HTERT RPE-1 (cell line): ENCODE results near the gene TNFRSF4.

ENCODE experiments used
- in situ Hi-C: fragments of 300-500 bp; cut with MboI; formaldehyde crosslinking; loops from 4 replicates; pipeline ENCODE4 v1.14.3; 2020; ENCODE audit warnings: low sequenced_read_pairs

The TNFRSF4 gene

GRCh38 chr1:1171161-1171545 lies 42.8 kb downstream of the TNFRSF4 start:
- in situ Hi-C loops = no loop called here

- in situ Hi-C loops = no loop called here
Measured at GRCh38 chr1:1170215-1171091, 43.5 kb downstream of the TNFRSF4 start.

GRCh38 chr1:1169429-1170214 lies 44.3 kb downstream of the TNFRSF4 start:
- in situ Hi-C loops = no loop called here

- in situ Hi-C loops = no loop called here
Measured at GRCh38 chr1:1168451-1169411, 45.2 kb downstream of the TNFRSF4 start.

GRCh38 chr1:1167841-1168450 lies 46.0 kb downstream of the TNFRSF4 start:
- in situ Hi-C loops = no loop called here

GRCh38 chr1:1167398-1167821 lies 46.5 kb downstream of the TNFRSF4 start:
- in situ Hi-C loops = no loop called here

- in situ Hi-C loops = no loop called here
Measured at GRCh38 chr1:1166642-1167397, 47.1 kb downstream of the TNFRSF4 start.

- in situ Hi-C loops = no loop called here
Measured at GRCh38 chr1:1165900-1166421, 48.0 kb downstream of the TNFRSF4 start.

- in situ Hi-C loops = no loop called here
Measured at GRCh38 chr1:1165485-1165884, 48.5 kb downstream of the TNFRSF4 start.

GRCh38 chr1:1164701-1165451 lies 49.1 kb downstream of the TNFRSF4 start:
- in situ Hi-C loops = no loop called here

GRCh38 chr1:1164361-1164700 lies 49.6 kb downstream of the TNFRSF4 start:
- in situ Hi-C loops = no loop called here

- in situ Hi-C loops = no loop called here
Measured at GRCh38 chr1:1163538-1164070, 50.3 kb downstream of the TNFRSF4 start.

- in situ Hi-C loops = no loop called here
Measured at GRCh38 chr1:1162597-1163537, 51.1 kb downstream of the TNFRSF4 start.

GRCh38 chr1:1161683-1162079 lies 52.3 kb downstream of the TNFRSF4 start:
- in situ Hi-C loops = no loop called here
